Stimulated activated CD8-positive, alpha-beta memory T cell treated with anti-CD3 and anti-CD28 coated beads, Interleukin-4, amount 100 ng/mL, for 24 hours (primary cell): Measurements from ENCODE around the gene PAX7.

Source experiments
- DNase-seq: peaks from one replicate; pipeline ENCODE4 v3.0.0-alpha.2; 2020; ENCODE audit warnings: low read depth

The PAX7 gene

GRCh38 chr1:18640228-18641004 lies 9.8 kb downstream of the PAX7 start:
- no peak for DNase-seq

DNA sequence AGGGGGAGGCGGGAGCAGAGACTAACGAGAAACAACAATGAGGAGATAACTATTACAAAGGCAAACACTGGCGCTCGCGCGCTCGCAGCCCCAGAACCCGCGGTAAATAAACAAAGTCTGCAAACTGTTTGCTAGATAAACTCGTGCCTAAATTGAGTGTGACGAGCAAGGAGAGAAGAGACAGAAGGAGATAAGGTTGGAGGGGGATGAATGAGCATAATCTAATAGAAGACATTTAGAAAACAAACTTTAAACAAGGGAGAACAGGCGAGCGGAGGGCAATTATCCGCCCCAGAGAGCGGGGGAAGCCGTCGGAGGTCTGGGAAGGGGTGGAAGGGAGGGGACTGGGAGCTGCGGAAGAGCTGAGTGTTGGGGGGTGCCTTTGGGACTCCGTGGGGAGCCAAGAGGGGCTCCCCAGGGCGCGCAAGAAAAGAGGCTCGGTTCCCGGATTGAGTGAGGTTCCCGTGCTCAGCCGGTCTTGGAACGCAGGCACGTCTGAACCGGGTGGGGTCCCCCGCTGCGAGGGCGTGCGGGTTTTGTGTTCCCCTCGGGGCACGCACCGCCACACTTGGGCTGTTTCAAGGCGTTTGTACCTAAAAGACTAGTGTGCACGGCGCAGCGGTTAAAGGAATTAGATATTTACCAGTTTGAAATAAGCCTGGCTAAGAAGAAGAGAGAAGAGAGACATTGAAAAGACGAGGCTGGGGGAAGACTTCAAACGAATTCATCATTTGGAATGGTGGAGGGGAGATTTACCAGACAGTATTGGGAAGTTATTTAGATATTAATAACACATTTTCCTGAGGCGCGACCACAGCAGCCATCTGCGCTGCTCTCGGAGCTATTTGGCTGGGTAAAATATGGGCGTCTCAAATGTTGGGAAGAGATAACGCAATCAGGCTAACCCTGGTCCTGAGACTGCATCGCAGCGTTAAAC lies 10.6 kb downstream of the PAX7 start:
- DNase-seq = no peak

GRCh38 chr1:18642278-18643095 lies 11.8 kb downstream of the PAX7 start:
- no peak for DNase-seq

- no peak for DNase-seq
Observed at GRCh38 chr1:18643154-18644012, 12.7 kb downstream of the PAX7 start.

- no peak for DNase-seq
Observed at GRCh38 chr1:18644013-18644399, 13.4 kb downstream of the PAX7 start.

DNA sequence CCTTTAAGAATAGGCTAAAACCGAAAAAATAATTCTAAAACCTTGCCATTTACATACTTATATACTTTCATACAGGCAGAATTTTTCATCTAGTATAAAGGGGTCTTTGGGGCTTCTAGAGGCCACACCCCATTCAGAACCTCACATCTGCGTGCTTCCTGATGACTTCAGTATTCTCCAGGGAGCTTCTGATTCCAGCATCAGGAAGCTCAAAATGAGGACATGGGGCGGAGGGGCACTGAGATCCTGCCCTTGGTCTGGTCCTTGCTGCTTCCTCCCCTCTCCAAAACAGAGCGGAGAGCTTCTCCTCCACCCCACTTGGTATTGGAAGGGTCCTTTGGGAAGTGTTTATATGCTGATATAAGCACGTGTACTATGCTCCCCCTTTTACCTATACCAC lies 13.8 kb downstream of the PAX7 start:
- no peak for DNase-seq

DNA sequence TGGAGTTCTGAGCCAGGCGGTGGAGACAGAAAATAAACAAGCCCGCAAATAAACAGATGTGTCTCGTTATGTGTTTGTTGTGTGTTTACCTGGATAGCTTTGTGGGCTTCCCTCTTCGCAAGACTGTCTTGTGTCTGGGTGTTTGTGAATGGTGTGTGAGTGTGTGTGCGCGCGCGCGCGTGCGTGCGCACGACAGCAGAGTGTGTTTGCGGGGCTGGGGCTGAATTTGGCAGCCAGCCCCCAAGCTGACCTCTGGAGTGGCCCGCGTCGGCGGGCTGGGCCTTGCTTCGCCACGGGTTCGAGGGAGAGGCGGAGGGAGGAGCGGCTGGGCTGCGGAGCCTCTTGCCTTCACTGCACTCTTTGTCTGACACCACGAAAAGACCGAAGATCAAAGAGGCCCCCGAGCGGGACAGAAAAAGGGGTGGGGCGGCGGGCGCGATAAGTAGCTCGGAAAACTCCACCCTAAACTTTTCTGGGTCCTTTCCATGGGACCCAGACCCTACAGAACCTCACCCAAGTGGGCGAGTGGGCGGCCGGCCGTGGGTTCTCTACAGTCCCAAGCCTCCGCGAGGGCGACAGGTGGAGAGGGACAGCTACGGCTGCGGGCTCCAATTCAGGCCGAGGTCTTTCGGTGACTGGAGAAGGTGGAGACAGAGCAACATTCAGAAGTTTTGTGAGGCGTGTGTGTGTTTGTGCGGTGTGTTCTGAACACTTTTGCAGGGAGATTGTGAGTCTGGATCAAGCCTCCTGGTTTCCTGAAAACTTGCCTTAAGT lies 14.5 kb downstream of the PAX7 start:
- DNase-seq = no peak

DNA sequence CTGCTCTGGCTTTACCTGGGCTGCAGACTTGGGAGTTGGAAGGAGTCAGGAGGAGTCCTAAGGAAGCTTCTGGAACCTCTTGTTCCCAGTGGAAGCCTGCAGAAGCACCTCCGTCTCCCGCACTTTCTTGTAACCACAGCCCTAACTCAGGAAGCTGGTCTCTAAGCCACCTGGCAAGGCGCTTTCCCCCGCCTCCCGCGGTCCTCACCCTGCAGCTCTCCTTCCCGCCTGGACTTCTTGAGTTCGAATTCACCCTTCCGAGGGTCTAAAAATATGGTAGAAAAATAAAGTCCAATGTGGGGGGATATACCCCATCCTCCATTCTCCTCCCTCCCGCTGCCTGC lies 15.1 kb downstream of the PAX7 start:
- no peak for DNase-seq

- DNase-seq = no peak
Observed at GRCh38 chr1:18646091-18646785, 15.6 kb downstream of the PAX7 start.

- no peak for DNase-seq
Observed at GRCh38 chr1:18646786-18647410, 16.3 kb downstream of the PAX7 start.

DNA sequence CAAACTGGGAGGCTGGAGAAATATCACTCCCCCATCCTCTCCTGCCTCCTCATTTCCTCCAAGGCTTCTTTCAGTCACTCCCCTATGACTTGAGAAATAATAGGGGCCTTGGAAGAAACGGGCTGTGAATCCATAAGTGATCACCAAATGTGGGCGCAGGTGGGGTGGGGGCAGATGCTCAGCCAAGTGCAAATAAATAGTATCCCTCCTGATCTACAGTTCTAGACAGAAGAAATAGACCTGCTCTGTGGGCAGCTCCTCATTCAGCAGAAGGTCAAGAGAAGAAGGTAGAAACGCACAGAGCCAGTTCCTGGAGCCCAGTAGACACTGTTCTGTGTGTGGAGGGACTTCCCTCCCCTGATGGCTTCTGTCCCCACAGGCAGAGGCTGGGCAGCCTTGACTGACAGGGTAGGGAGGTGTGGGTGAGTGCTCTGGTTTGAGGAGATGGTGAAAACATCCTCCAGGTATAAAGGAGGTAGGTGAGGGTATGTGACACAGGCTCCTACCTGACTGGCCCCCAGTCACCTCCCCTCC lies 17.1 kb downstream of the PAX7 start:
- DNase-seq = no peak

GRCh38 chr1:18649693-18650370 lies 19.2 kb downstream of the PAX7 start:
- no peak for DNase-seq

DNA sequence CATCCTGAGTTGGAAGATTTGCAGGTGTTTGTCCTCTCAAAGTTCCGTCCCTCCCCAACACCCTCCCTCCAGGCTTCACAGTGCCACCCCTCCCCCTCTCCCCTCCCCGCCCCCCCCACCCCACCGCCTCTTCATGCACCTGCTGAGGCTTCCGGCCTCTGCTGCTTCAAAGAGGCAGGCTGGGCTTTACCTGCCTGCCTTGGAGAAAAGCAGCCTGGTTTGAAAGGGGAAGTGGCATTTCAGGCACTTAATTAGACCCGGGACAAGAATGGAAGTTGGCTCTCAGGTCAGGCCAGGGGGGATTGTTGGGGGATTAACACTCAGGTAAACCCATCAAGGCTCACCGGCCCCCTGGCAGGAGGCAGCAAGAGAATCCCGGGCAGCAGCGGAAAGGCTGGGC lies 21.1 kb downstream of the PAX7 start:
- no peak for DNase-seq

GRCh38 chr1:18652791-18653190 lies 22.1 kb downstream of the PAX7 start:
- no peak for DNase-seq

- no peak for DNase-seq
Observed at GRCh38 chr1:18653367-18653766, 22.7 kb downstream of the PAX7 start.

DNA sequence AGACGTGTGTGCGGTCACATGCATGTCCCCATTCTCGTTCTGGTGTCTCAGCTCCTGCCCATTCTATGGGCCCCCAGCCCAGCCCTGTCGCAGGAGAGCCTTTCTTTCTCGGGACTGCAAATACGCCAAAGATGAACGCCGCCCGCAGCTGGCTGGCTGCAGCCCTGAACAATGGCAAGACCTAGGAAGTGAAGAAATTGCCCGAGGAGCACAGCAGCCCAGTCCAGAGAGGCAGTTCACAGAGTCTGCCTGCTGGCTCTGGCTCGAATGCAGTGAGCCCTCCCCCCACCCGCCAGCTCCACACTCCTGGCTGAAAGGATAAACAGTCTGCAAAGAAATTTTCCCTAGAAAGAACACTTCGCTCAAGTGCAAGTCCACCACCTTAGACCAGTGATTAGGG lies 23.3 kb downstream of the PAX7 start:
- no peak for DNase-seq

DNA sequence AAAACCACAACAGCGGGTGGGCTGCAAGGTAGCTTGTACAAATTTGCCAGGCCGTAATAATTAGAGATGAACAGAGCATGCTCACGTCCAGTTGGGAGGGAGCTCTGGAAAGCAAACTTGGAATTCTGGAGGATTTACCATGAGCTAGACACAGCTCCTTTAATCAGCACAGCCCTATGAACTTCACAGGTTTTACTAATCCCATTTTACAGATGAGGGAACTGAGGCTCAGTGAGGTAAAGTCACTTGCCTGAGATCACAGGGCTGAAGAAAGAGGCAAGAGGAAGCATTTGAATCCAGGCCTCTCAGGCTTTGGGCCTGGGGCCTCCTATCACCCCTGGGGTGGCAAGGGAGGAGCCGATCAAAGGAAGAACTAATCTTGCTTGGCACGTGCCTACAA lies 24.0 kb downstream of the PAX7 start:
- DNase-seq = no peak

DNA sequence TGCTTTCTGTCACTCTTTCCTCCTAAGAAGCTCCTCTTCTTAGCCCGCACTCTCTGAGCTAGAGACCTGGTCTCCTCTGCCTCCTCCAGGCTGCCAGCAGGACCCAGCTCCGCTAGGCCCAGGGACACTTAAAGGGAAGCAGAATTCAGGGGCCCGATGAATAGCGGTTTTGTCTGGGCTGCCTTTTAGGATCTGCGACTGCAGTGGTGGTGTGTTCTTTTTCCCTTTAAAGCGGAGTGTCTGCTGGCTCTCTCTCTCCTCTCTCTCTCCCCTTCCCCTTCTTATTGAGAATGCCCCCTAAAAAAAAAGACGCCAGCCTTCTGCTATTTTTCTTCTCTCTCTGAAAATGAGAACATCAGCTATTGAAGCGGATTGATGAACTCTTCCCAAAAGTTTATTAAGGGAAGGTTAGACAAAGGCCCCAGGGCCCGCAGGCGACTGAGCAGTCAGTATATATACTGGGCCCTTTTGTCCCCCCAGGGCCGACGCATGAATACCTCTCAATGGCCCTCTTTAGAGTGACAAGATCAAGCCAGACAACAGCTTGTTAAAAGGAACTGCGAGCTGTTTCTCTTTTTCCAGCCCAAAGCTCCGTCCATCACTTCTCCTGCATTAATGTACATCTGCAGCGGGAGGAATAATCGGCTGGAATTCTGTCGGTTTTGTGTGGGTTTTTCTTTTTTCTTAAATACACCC lies 27.0 kb downstream of the PAX7 start:
- DNase-seq = no peak
